Type B pancreatic cell (in vitro differentiated cells): Measurements from ENCODE around the gene SLC36A1. TPM values are rescaled to one million over a fixed set of nuclear protein-coding genes. Genes with fewer than 3 reads are reported as not detected.

ENCODE experiments used
- DNase-seq: peaks from one replicate; pipeline ENCODE4 v3.0.0; 2021; ENCODE audit warnings: mixed read lengths; ENCODE audit not compliant: unreplicated experiment; ENCODE audit errors: extremely low spot score
- H3K27ac Mint-ChIP-seq: 2 replicates; pipeline ENCODE4 v1.8.0; 2021; ENCODE audit warnings: mild to moderate bottlenecking, mixed read lengths
- H3K27me3 Mint-ChIP-seq: 2 replicates; pipeline ENCODE4 v1.8.0; 2021; ENCODE audit warnings: mixed read lengths
- H3K36me3 Mint-ChIP-seq: 2 replicates; pipeline ENCODE4 v1.8.0; 2021; ENCODE audit warnings: mixed read lengths
- H3K4me1 Mint-ChIP-seq: one replicate; pipeline ENCODE4 v1.8.0; 2021; ENCODE audit warnings: mixed read lengths; ENCODE audit not compliant: unreplicated experiment
- H3K4me3 Mint-ChIP-seq: 2 replicates; pipeline ENCODE4 v1.8.0; 2021; ENCODE audit warnings: mild to moderate bottlenecking, mixed read lengths
- H3K9me3 Mint-ChIP-seq: 2 replicates; pipeline ENCODE4 v1.8.0; 2021; ENCODE audit warnings: mixed read lengths
- total RNA-seq: library from RNA; stranded (reverse); gene quantifications from 2 replicates; pipeline ENCODE4 v1.2.1, GENCODE V29; 2021; ENCODE audit warnings: low replicate concordance
- TF ChIP-seq, protein P1 (sequence below): fragments of 200-600 bp; sonication (generic); conservative IDR thresholded peaks from 2 replicates; pipeline ENCODE4 v1.5.0; 2021; ENCODE audit warnings: antibody characterized with exemption, mild to moderate bottlenecking

SLC36A1 gene
- total RNA-seq, 1 donor from 2014 or later, result 15.5 TPM

DNA sequence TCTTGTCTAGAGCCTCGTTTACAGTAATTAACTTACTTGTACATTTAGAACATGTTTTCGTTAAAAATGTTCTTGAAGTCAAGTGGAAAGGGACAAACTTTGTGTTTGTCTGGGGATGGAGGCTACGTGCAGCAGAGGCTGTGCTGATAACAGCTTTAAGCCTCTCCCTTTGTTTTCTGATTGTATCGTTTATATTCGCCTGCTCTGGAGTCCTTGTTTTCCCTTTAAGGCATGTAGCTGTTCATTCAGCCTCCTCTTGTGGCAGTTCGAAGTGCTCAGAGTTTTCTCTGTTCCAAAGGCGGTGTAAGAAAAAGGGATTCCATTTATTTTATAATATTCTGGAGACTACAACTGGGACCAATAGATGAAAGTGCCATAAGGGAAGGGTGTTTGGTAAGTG is 1.9 kb downstream of the SLC36A1 start:
- H3K4me1 Mint-ChIP-seq, result peaks cover 22% of the 10 kb centered on the region
- TF ChIP-seq, protein P1, sequence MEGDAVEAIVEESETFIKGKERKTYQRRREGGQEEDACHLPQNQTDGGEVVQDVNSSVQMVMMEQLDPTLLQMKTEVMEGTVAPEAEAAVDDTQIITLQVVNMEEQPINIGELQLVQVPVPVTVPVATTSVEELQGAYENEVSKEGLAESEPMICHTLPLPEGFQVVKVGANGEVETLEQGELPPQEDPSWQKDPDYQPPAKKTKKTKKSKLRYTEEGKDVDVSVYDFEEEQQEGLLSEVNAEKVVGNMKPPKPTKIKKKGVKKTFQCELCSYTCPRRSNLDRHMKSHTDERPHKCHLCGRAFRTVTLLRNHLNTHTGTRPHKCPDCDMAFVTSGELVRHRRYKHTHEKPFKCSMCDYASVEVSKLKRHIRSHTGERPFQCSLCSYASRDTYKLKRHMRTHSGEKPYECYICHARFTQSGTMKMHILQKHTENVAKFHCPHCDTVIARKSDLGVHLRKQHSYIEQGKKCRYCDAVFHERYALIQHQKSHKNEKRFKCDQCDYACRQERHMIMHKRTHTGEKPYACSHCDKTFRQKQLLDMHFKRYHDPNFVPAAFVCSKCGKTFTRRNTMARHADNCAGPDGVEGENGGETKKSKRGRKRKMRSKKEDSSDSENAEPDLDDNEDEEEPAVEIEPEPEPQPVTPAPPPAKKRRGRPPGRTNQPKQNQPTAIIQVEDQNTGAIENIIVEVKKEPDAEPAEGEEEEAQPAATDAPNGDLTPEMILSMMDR, result no peak
- peak overlapping the region; percentile 74 for H3K27ac Mint-ChIP-seq
- no peaks in the 10 kb centered on the region for H3K36me3 Mint-ChIP-seq
- H3K4me3 Mint-ChIP-seq, result peak overlapping the region; percentile 97
- no peak for DNase-seq
- peaks cover 16% of the 10 kb centered on the region for H3K27me3 Mint-ChIP-seq
- H3K9me3 Mint-ChIP-seq, result no peaks in the 10 kb centered on the region

DNA sequence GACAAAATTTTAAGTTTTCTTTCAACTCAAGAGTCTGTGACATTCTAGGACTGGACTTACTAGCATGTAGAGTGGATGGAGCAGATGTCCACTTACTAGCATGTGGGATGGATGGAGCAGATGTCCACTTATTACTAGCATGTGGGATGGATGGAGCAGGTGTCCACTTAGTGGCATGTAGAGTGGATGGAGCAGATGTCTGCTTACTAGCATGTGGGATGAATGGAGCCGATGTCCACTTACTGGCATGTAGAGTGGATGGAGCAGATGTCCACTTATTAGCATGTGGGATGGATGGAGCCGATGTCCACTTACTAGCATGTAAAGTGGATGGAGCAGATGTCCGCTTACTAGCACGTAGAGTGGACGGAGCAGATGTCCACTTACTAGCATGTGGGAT is 2.4 kb downstream of the SLC36A1 start:
- peaks cover 16% of the 10 kb centered on the region for H3K27me3 Mint-ChIP-seq
- TF ChIP-seq, protein P1, result no peak
- H3K27ac Mint-ChIP-seq, result no peak overlapping the region
- no peaks in the 10 kb centered on the region for H3K36me3 Mint-ChIP-seq
- H3K4me1 Mint-ChIP-seq, result peaks cover 26% of the 10 kb centered on the region
- no peak for DNase-seq
- peak overlapping the region; percentile 6 for H3K4me3 Mint-ChIP-seq
- no peaks in the 10 kb centered on the region for H3K9me3 Mint-ChIP-seq

DNA sequence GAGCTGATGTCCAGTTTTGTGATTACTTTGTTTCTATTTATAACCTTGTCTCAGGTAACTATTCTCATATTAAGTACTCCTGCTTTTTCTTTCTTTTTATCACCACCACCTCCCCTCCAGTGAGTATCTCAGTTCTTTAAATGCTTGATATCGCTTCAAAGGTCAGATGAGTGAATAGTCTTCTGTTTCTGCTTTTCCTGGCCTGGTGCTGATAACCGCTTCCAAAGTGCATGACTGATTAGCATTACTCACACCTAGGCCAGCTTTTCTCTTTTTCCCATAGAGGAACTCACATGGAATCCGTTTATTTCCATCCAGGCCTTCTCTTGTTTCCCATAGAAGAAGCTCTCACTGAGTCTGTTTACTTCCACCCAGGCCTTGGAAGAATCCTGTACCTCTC is 3.2 kb downstream of the SLC36A1 start:
- peaks cover 28% of the 10 kb centered on the region for H3K4me1 Mint-ChIP-seq
- no peaks in the 10 kb centered on the region for H3K9me3 Mint-ChIP-seq
- no peak overlapping the region for H3K27ac Mint-ChIP-seq
- H3K4me3 Mint-ChIP-seq, result peak overlapping the region; percentile 51
- no peaks in the 10 kb centered on the region for H3K36me3 Mint-ChIP-seq
- peaks cover 14% of the 10 kb centered on the region for H3K27me3 Mint-ChIP-seq
- DNase-seq, result no peak
- TF ChIP-seq, protein P1, result no peak

DNA sequence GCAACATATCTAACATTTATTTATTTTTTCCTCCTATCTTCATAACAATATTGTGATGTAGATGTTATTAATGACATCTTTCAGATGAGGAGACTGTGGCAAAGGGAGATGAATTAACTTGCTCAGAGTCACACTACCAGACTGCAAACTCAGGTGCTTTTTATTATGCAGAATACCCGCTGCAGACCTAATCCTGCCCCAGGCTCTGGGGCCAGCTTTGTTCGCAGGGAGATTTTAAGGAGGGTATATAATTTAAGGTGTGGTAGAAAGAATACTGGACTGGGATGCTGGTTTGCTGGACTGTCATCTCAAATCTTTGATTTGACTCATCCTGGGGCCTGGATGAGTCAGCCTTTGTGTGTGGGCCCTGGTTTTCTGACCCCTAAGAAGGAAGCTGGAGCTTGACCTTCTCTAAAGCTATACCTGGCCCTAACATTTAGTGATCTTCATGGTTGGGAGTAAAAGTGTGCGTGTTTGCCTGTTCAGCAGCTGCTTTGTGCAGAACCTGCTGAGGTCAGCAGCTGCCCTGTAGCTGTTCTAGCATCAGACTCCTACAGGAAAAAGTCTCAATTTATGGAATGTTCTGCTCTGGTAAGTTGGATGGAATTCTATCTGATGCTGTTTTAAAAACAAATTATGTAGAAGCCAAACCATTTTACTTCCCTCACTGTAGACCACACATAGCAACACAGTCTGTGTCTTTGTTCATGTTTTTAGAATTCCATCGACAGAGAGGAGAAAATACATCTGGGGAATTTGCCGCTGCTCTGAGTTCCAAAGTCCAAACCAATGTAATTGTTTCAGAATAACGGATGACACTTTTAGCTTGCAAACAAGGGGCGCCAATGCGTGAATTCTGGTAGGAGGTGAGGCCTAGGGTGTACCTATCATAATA is 4.5 kb downstream of the SLC36A1 start:
- Mint-ChIP-seq H3K4me3 (peak overlapping the region; percentile 2), H3K9me3 (no peaks in the 10 kb centered on the region), H3K36me3 (no peaks in the 10 kb centered on the region), H3K27me3 (peaks cover 10% of the 10 kb centered on the region), H3K27ac (peak overlapping the region; percentile 28), H3K4me1 (peaks cover 28% of the 10 kb centered on the region)
- TF ChIP-seq, protein P1, result no peak
- DNase-seq, result no peak

DNA sequence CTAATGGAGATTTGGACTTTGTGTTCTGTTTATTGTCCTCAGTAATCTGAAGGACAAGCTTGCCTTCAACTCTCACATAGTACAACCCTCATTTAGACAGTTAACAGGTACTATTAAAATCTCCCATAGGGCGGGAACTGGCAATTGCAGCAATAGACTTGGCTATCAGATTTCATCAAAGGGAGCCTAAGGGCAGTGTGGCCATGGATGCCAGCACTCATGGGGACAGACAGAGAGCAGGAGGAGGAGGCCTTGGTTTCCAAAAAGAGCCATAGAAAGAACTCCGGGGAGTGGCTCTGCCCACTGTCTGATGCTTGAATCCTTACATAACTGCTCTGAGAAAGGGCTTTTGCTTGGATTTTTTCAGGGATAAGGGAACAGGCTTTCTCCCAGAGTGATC is 6.8 kb downstream of the SLC36A1 start:
- TF ChIP-seq, protein P1, result no peak
- peak overlapping the region; percentile 44 for H3K27ac Mint-ChIP-seq
- H3K9me3 Mint-ChIP-seq, result no peaks in the 10 kb centered on the region
- no peak for DNase-seq
- H3K36me3 Mint-ChIP-seq, result no peaks in the 10 kb centered on the region
- H3K4me3 Mint-ChIP-seq, result peak overlapping the region; percentile 20
- H3K4me1 Mint-ChIP-seq, result peaks cover 23% of the 10 kb centered on the region
- no peaks in the 10 kb centered on the region for H3K27me3 Mint-ChIP-seq
